ENCODE results near the gene NAT8L. TPM values are rescaled to one million over a fixed set of nuclear protein-coding genes. Genes with fewer than 3 reads are reported as not detected.

The NAT8L gene
- total and polyA plus RNA-seq, 2 of the 13 experiments (the other 11 are each of a cell fraction or from before 2014, with no cell fraction given) = 2.2 to 3.3 TPM

- Histone ChIP-seq H3K36me3 (replicated peaks in 1 of 2; ENCODE audit: control insufficient read depth in 1 of 2, insufficient read depth in 2 of 2, low read length in 2 of 2) (no peaks in the 10 kb centered on the region), H3K27ac (ENCODE audit: extremely low read length, insufficient read depth, low read length) (no peak overlapping the region), H3K27me3 (ENCODE audit: control insufficient read depth in 1 of 2, insufficient read depth in 2 of 2, low read length in 2 of 2) (peaks cover 5 to 22% of the 10 kb centered on the region in 2 experiments), H3K4me3 (replicated peaks in 1 of 3; ENCODE audit: insufficient read depth in 1 of 3, low read depth in 2 of 3, low read length in 3 of 3) (no peak overlapping the region), H3K9ac (ENCODE audit: insufficient read depth, low read depth, low read length) (no peak overlapping the region), H2AFZ (ENCODE audit: low read length) (no peak overlapping the region), H3K4me1 (ENCODE audit: insufficient read depth, low read length) (peaks cover 5% of the 10 kb centered on the region), H3K4me2 (ENCODE audit: low read depth, low read length) (no peak overlapping the region), H3K9me3 (ENCODE audit: low read length) (no peaks in the 10 kb centered on the region), H3K79me2 (ENCODE audit: insufficient read depth, low read length) (no peaks in the 10 kb centered on the region), H4K20me1 (ENCODE audit: insufficient read depth, low read length) (no peaks in the 10 kb centered on the region)
- WGBS (ENCODE audit: low lambda C conversion rate) = 51% methylated on average over 26 of the region's 28 CpGs
- ATAC-seq (peak; percentile 6; the same call in 2 of the 3 replicates), FAIRE-seq (no peak), DNase-seq (ENCODE audit: low spot score) (no peak)
- no TSS peak for BruUV-seq (replicated peaks)
- ChIA-PET POLR2A (no interaction called here), CTCF (ENCODE audit: low intra/inter-chr PET ratio, low total read pairs) (no interaction called here)
- TF ChIP-seq ZNF180 (CRISPR knock-in tag; IDR thresholded peaks at IDR 0.05; ENCODE audit: borderline replicate concordance, low read depth) (no peak), HNRNPL (IDR thresholded peaks at IDR 0.05; ENCODE audit: low read depth, low read length) (no peak), ZNF556 (CRISPR knock-in tag; IDR thresholded peaks at IDR 0.05; ENCODE audit: borderline replicate concordance) (no peak), HNRNPH1 (optimal IDR thresholded peaks at IDR 0.05; ENCODE audit: low read depth, low read length) (no peak), ZNF75D (CRISPR knock-in tag; IDR thresholded peaks at IDR 0.05; ENCODE audit: borderline replicate concordance) (no peak), ZNF770 (CRISPR knock-in tag; IDR thresholded peaks at IDR 0.05) (peak; percentile 62; the same call in 1 of the 2 replicates), SIN3A (IDR thresholded peaks at IDR 0.05; ENCODE audit: borderline replicate concordance, low read depth, low read length) (no peak), ZFP36 (IDR thresholded peaks at IDR 0.05; ENCODE audit: borderline replicate concordance, low read depth, low read length, partially characterized antibody) (no peak), ZBED4 (CRISPR knock-in tag; IDR thresholded peaks at IDR 0.05; ENCODE audit: borderline replicate concordance) (no peak)
- in situ Hi-C loops (cut with HindIII; ENCODE audit: extremely low pct_ligation_motif_present, low pct_unique_long_range_greater_than_20kb) (no loop called here), intact Hi-C loops (cut with micrococcal nuclease; ENCODE audit: unreplicated experiment) (no loop called here)
Measured at GRCh38 chr4:2046031-2046961, 12.8 kb upstream of the NAT8L start.
